Progenitor cell of endocrine pancreas (in vitro differentiated cells): Measurements from ENCODE around the gene MTX1. TPM values are rescaled to one million over a fixed set of nuclear protein-coding genes. Genes with fewer than 3 reads are reported as not detected.
"Not testable (repeated sequence)": the region's sequence is repeated elsewhere in the genome, so short reads cannot be mapped to it uniquely, and the experiment has no call there.

Experiments
- DNase-seq: peaks from one replicate; pipeline ENCODE4 v3.0.0; 2021; ENCODE audit warnings: low spot score; ENCODE audit not compliant: unreplicated experiment
- H3K27ac Mint-ChIP-seq: 2 replicates; pipeline ENCODE4 v1.8.0; 2021; ENCODE audit warnings: mild to moderate bottlenecking, moderate library complexity, mixed read lengths
- H3K27me3 Mint-ChIP-seq: 2 replicates; pipeline ENCODE4 v1.8.0; 2021; ENCODE audit warnings: mixed read lengths
- H3K36me3 Mint-ChIP-seq: 2 replicates; pipeline ENCODE4 v1.8.0; 2022; ENCODE audit warnings: mixed read lengths; ENCODE audit not compliant: insufficient read depth
- H3K4me1 Mint-ChIP-seq: 2 replicates; pipeline ENCODE4 v1.8.0; 2021; ENCODE audit warnings: low read depth, mixed read lengths
- H3K4me3 Mint-ChIP-seq: 2 replicates; pipeline ENCODE4 v1.8.0; 2021; ENCODE audit warnings: low read depth, mild to moderate bottlenecking, moderate library complexity, mixed read lengths
- H3K9me3 Mint-ChIP-seq: 2 replicates; pipeline ENCODE4 v1.8.0; 2021; ENCODE audit warnings: low read depth, mixed read lengths
- CTCF ChIP-seq: fragments of 200-600 bp; sonication (generic); IDR thresholded peaks from one replicate; pipeline ENCODE4 v1.5.0; 2021; ENCODE audit warnings: antibody characterized with exemption, mild to moderate bottlenecking; ENCODE audit not compliant: unreplicated experiment
- total RNA-seq: library from RNA; stranded (reverse); gene quantifications from 2 replicates; pipeline ENCODE4 v1.2.1, GENCODE V29; 2021

MTX1 gene
- total RNA-seq, 1 donor from 2014 or later, result 38.7 TPM

GRCh38 chr1:155245163-155245524, 36.6 kb downstream of the MTX1 start:
- H3K4me1 Mint-ChIP-seq, result peaks cover 27% of the 10 kb centered on the region
- no peaks in the 10 kb centered on the region for H3K9me3 Mint-ChIP-seq
- peak overlapping the region; percentile 98 for H3K27ac Mint-ChIP-seq
- peaks cover 8% of the 10 kb centered on the region for H3K36me3 Mint-ChIP-seq
- TF ChIP-seq CTCF, result no peak
- peak overlapping the region; percentile 90 for H3K4me3 Mint-ChIP-seq
- DNase-seq, result no peak
- no peaks in the 10 kb centered on the region for H3K27me3 Mint-ChIP-seq

- H3K9me3 Mint-ChIP-seq, H3K27ac Mint-ChIP-seq, H3K27me3 Mint-ChIP-seq, H3K4me3 Mint-ChIP-seq, DNase-seq, H3K36me3 Mint-ChIP-seq: not testable (repeated sequence)
- peaks cover 21% of the 10 kb centered on the region for H3K4me1 Mint-ChIP-seq
These were observed 38.3 kb downstream of the MTX1 start for GRCh38 chr1:155246796-155247195.

GRCh38 chr1:155247667-155248553, 39.4 kb downstream of the MTX1 start:
- no peak overlapping the region for H3K27ac Mint-ChIP-seq
- no peaks in the 10 kb centered on the region for H3K27me3 Mint-ChIP-seq
- no peak for DNase-seq
- H3K9me3 Mint-ChIP-seq, result no peaks in the 10 kb centered on the region
- H3K36me3 Mint-ChIP-seq, result peaks cover 7% of the 10 kb centered on the region
- no peak for TF ChIP-seq CTCF
- no peak overlapping the region for H3K4me3 Mint-ChIP-seq
- peaks cover 18% of the 10 kb centered on the region for H3K4me1 Mint-ChIP-seq

GRCh38 chr1:155250246-155250632, 41.7 kb downstream of the MTX1 start:
- Mint-ChIP-seq H3K27me3 (no peaks in the 10 kb centered on the region), H3K4me3 (no peak overlapping the region), H3K4me1 (peaks cover 17% of the 10 kb centered on the region), H3K27ac (no peak overlapping the region), H3K36me3 (peaks cover 9% of the 10 kb centered on the region), H3K9me3 (no peaks in the 10 kb centered on the region)
- no peak for TF ChIP-seq CTCF
- no peak for DNase-seq

GRCh38 chr1:155250633-155251449, 42.3 kb downstream of the MTX1 start:
- H3K9me3 Mint-ChIP-seq, result no peaks in the 10 kb centered on the region
- H3K36me3 Mint-ChIP-seq, result peaks cover 9% of the 10 kb centered on the region
- H3K4me1 Mint-ChIP-seq, result peaks cover 20% of the 10 kb centered on the region
- peak; percentile 99 for TF ChIP-seq CTCF
- peak overlapping the region; percentile 85 for H3K27ac Mint-ChIP-seq
- no peak overlapping the region for H3K4me3 Mint-ChIP-seq
- peak; percentile 97 for DNase-seq
- H3K27me3 Mint-ChIP-seq, result no peaks in the 10 kb centered on the region
